HepG2 (cell line): ENCODE data around the gene MZT1.

ENCODE experiments used
- ZNF782 ChIP-seq: sonication (generic); formaldehyde crosslinking; IDR thresholded peaks from 2 replicates; pipeline ENCODE4 v1.4.0; 2020; ENCODE audit warnings: missing genetic modification reagents, mild to moderate bottlenecking, borderline replicate concordance
- TF ChIP-seq, protein P1 (sequence below): sonication (generic); formaldehyde crosslinking; IDR thresholded peaks from 2 replicates; pipeline ENCODE4 v1.5.0; 2020; ENCODE audit warnings: mild to moderate bottlenecking, missing genetic modification reagents, moderate library complexity

GRCh38 chr13:72726726-72727416 is 558 bp downstream of the MZT1 start:
- TF ChIP-seq, protein P1, sequence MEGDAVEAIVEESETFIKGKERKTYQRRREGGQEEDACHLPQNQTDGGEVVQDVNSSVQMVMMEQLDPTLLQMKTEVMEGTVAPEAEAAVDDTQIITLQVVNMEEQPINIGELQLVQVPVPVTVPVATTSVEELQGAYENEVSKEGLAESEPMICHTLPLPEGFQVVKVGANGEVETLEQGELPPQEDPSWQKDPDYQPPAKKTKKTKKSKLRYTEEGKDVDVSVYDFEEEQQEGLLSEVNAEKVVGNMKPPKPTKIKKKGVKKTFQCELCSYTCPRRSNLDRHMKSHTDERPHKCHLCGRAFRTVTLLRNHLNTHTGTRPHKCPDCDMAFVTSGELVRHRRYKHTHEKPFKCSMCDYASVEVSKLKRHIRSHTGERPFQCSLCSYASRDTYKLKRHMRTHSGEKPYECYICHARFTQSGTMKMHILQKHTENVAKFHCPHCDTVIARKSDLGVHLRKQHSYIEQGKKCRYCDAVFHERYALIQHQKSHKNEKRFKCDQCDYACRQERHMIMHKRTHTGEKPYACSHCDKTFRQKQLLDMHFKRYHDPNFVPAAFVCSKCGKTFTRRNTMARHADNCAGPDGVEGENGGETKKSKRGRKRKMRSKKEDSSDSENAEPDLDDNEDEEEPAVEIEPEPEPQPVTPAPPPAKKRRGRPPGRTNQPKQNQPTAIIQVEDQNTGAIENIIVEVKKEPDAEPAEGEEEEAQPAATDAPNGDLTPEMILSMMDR (CRISPR knock-in tag), result no peak
- TF ChIP-seq ZNF782 (CRISPR knock-in tag), result no peak
